Dendritic cell treated with granulocyte-macrophage colony-stimulating factor and Interleukin-4, amounts not matched to agents 40 ng/mL and 50 ng/mL, for 4 days (primary cell): ENCODE measurements around the gene GAS7.

Experiments used
- H3K27ac Mint-ChIP-seq: one replicate; pipeline ENCODE4 v1.8.0; 2022; ENCODE audit warnings: mild to moderate bottlenecking, mixed read lengths
- H3K27me3 Mint-ChIP-seq: one replicate; pipeline ENCODE4 v1.8.0; 2022; ENCODE audit warnings: mild to moderate bottlenecking, mixed read lengths
- H3K36me3 Mint-ChIP-seq: one replicate; pipeline ENCODE4 v1.8.0; 2022; ENCODE audit warnings: low read depth, mixed read lengths
- H3K4me1 Mint-ChIP-seq: one replicate; pipeline ENCODE4 v1.8.0; 2022; ENCODE audit warnings: low read depth, mixed read lengths
- H3K4me3 Mint-ChIP-seq: one replicate; pipeline ENCODE4 v1.8.0; 2022; ENCODE audit warnings: mild to moderate bottlenecking, moderate library complexity, mixed read lengths
- H3K9me3 Mint-ChIP-seq: one replicate; pipeline ENCODE4 v1.8.0; 2022; ENCODE audit warnings: mixed read lengths
- intact Hi-C: fragments of 100-400 bp; cut with micrococcal nuclease; formaldehyde crosslinking; loops from one replicate; pipeline ENCODE4 v1.15.0; 2022

The GAS7 gene

GRCh38 chr17:9968881-9969280 lies 229.5 kb downstream of the GAS7 start:
- intact Hi-C loops: loop anchor here (5.0 kb wide), 1 partner anchor 148 kb away; no protein-coding TSS in a partner anchor
- no peaks in the 10 kb centered on the region for H3K9me3 Mint-ChIP-seq

GRCh38 chr17:9968008-9968407 lies 230.4 kb downstream of the GAS7 start:
- intact Hi-C loops: loop anchor here (5.0 kb wide), 1 partner anchor 149 kb away; no protein-coding TSS in a partner anchor
- peaks cover 47% of the 10 kb centered on the region for H3K36me3 Mint-ChIP-seq
- H3K27me3 Mint-ChIP-seq: no peaks in the 10 kb centered on the region
- no peak overlapping the region for H3K27ac Mint-ChIP-seq
- H3K9me3 Mint-ChIP-seq: no peaks in the 10 kb centered on the region
- peaks cover 16% of the 10 kb centered on the region for H3K4me1 Mint-ChIP-seq
- no peak overlapping the region for H3K4me3 Mint-ChIP-seq

More at GRCh38 chr17:9968881-9969280, 229.5 kb downstream of the GAS7 start:
- Mint-ChIP-seq H3K4me3 (no peak overlapping the region), H3K27ac (peak overlapping the region; percentile 15), H3K4me1 (peaks cover 23% of the 10 kb centered on the region), H3K27me3 (no peaks in the 10 kb centered on the region), H3K36me3 (peaks cover 51% of the 10 kb centered on the region)

GRCh38 chr17:9959377-9959981 lies 238.9 kb downstream of the GAS7 start:
- no peaks in the 10 kb centered on the region for H3K27me3 Mint-ChIP-seq
- H3K36me3 Mint-ChIP-seq: peaks cover 61% of the 10 kb centered on the region
- no peaks in the 10 kb centered on the region for H3K9me3 Mint-ChIP-seq
- H3K27ac Mint-ChIP-seq: peak overlapping the region; percentile 33
- H3K4me3 Mint-ChIP-seq: no peak overlapping the region
- peaks cover 16% of the 10 kb centered on the region for H3K4me1 Mint-ChIP-seq
- intact Hi-C loops: no loop called here

GRCh38 chr17:9958586-9959281 lies 239.7 kb downstream of the GAS7 start:
- no peaks in the 10 kb centered on the region for H3K9me3 Mint-ChIP-seq
- H3K4me1 Mint-ChIP-seq: peaks cover 16% of the 10 kb centered on the region
- H3K27me3 Mint-ChIP-seq: no peaks in the 10 kb centered on the region
- intact Hi-C loops: no loop called here
- peaks cover 68% of the 10 kb centered on the region for H3K36me3 Mint-ChIP-seq
- H3K27ac Mint-ChIP-seq: peak overlapping the region; percentile 33
- H3K4me3 Mint-ChIP-seq: no peak overlapping the region

- Mint-ChIP-seq H3K27ac (no peak overlapping the region), H3K36me3 (peaks cover 61% of the 10 kb centered on the region), H3K4me3 (no peak overlapping the region)
These were observed 241.2 kb downstream of the GAS7 start for GRCh38 chr17:9957244-9957643.

GRCh38 chr17:9956474-9957131 lies 241.8 kb downstream of the GAS7 start:
- H3K36me3 Mint-ChIP-seq: peaks cover 58% of the 10 kb centered on the region
- intact Hi-C loops: no loop called here
- H3K27ac Mint-ChIP-seq: no peak overlapping the region
- no peaks in the 10 kb centered on the region for H3K27me3 Mint-ChIP-seq
- H3K4me3 Mint-ChIP-seq: no peak overlapping the region
- peaks cover 16% of the 10 kb centered on the region for H3K4me1 Mint-ChIP-seq
- no peaks in the 10 kb centered on the region for H3K9me3 Mint-ChIP-seq

More at GRCh38 chr17:9957244-9957643, 241.2 kb downstream of the GAS7 start:
- Mint-ChIP-seq H3K27me3 (no peaks in the 10 kb centered on the region), H3K9me3 (no peaks in the 10 kb centered on the region), H3K4me1 (peaks cover 16% of the 10 kb centered on the region)
- intact Hi-C loops: no loop called here

GRCh38 chr17:9953492-9953891 lies 244.9 kb downstream of the GAS7 start:
- Mint-ChIP-seq H3K27ac (no peak overlapping the region), H3K27me3 (no peaks in the 10 kb centered on the region), H3K4me1 (peaks cover under 1% of the 10 kb centered on the region), H3K9me3 (no peaks in the 10 kb centered on the region), H3K36me3 (peaks cover 62% of the 10 kb centered on the region), H3K4me3 (no peak overlapping the region)
- intact Hi-C loops: no loop called here

- intact Hi-C loops: no loop called here
These were observed 246.6 kb downstream of the GAS7 start for GRCh38 chr17:9951803-9952202.

GRCh38 chr17:9948928-9949327 lies 249.5 kb downstream of the GAS7 start:
- Mint-ChIP-seq H3K4me1 (no peaks in the 10 kb centered on the region), H3K27me3 (no peaks in the 10 kb centered on the region), H3K27ac (no peak overlapping the region), H3K36me3 (peaks cover 62% of the 10 kb centered on the region), H3K9me3 (no peaks in the 10 kb centered on the region), H3K4me3 (no peak overlapping the region)
- intact Hi-C loops: no loop called here

More at GRCh38 chr17:9951803-9952202, 246.6 kb downstream of the GAS7 start:
- H3K9me3 Mint-ChIP-seq: no peaks in the 10 kb centered on the region
- no peaks in the 10 kb centered on the region for H3K4me1 Mint-ChIP-seq
- peaks cover 62% of the 10 kb centered on the region for H3K36me3 Mint-ChIP-seq
- no peaks in the 10 kb centered on the region for H3K27me3 Mint-ChIP-seq
- H3K4me3 Mint-ChIP-seq: no peak overlapping the region
- H3K27ac Mint-ChIP-seq: no peak overlapping the region

- H3K9me3 Mint-ChIP-seq: peaks cover 18% of the 10 kb centered on the region
- H3K27ac Mint-ChIP-seq: no peak overlapping the region
- no peaks in the 10 kb centered on the region for H3K27me3 Mint-ChIP-seq
- peaks cover 97% of the 10 kb centered on the region for H3K36me3 Mint-ChIP-seq
- no peaks in the 10 kb centered on the region for H3K4me1 Mint-ChIP-seq
- no peak overlapping the region for H3K4me3 Mint-ChIP-seq
- intact Hi-C loops: no loop called here
These were observed 253.7 kb downstream of the GAS7 start for GRCh38 chr17:9944704-9945103.

- Mint-ChIP-seq H3K9me3 (peaks cover 19% of the 10 kb centered on the region), H3K36me3 (peaks cover 100% of the 10 kb centered on the region), H3K27me3 (no peaks in the 10 kb centered on the region), H3K4me1 (no peaks in the 10 kb centered on the region), H3K4me3 (no peak overlapping the region), H3K27ac (no peak overlapping the region)
- intact Hi-C loops: no loop called here
These were observed 255.1 kb downstream of the GAS7 start for GRCh38 chr17:9943343-9943742.

GRCh38 chr17:9942885-9943284 lies 255.5 kb downstream of the GAS7 start:
- Mint-ChIP-seq H3K4me1 (no peaks in the 10 kb centered on the region), H3K9me3 (peaks cover 19% of the 10 kb centered on the region), H3K36me3 (peaks cover 100% of the 10 kb centered on the region), H3K4me3 (no peak overlapping the region), H3K27me3 (no peaks in the 10 kb centered on the region), H3K27ac (no peak overlapping the region)
- intact Hi-C loops: no loop called here

- Mint-ChIP-seq H3K27ac (no peak overlapping the region), H3K27me3 (no peaks in the 10 kb centered on the region), H3K4me3 (no peak overlapping the region), H3K4me1 (peaks cover 13% of the 10 kb centered on the region), H3K36me3 (peaks cover 95% of the 10 kb centered on the region), H3K9me3 (peaks cover 19% of the 10 kb centered on the region)
- intact Hi-C loops: no loop called here
These were observed 257.1 kb downstream of the GAS7 start for GRCh38 chr17:9941305-9941704.

GRCh38 chr17:9940841-9941240 lies 257.6 kb downstream of the GAS7 start:
- intact Hi-C loops: no loop called here
- H3K9me3 Mint-ChIP-seq: peaks cover 19% of the 10 kb centered on the region
- no peaks in the 10 kb centered on the region for H3K27me3 Mint-ChIP-seq
- H3K4me3 Mint-ChIP-seq: no peak overlapping the region
- peaks cover 92% of the 10 kb centered on the region for H3K36me3 Mint-ChIP-seq
- H3K27ac Mint-ChIP-seq: no peak overlapping the region
- peaks cover 18% of the 10 kb centered on the region for H3K4me1 Mint-ChIP-seq
